Neural crest cell (in vitro differentiated cells): ENCODE results near the gene ATP9A. TPM values are rescaled to one million over a fixed set of nuclear protein-coding genes. Genes with fewer than 3 reads are reported as not detected.

ENCODE experiments used
- DNase-seq: peaks from one replicate; pipeline ENCODE4 v3.0.0; 2021; ENCODE audit warnings: low read depth, mixed read lengths, low spot score
- H3K27ac Mint-ChIP-seq: one replicate; pipeline ENCODE4 v1.8.0; 2021; ENCODE audit warnings: mild to moderate bottlenecking, mixed read lengths; ENCODE audit not compliant: unreplicated experiment
- H3K27me3 Mint-ChIP-seq: 2 replicates; pipeline ENCODE4 v1.8.0; 2021; ENCODE audit warnings: low read depth, mild to moderate bottlenecking, mixed read lengths
- H3K36me3 Mint-ChIP-seq: 2 replicates; pipeline ENCODE4 v1.8.0; 2021; ENCODE audit warnings: low read depth, mild to moderate bottlenecking, mixed read lengths
- H3K4me1 Mint-ChIP-seq: 2 replicates; pipeline ENCODE4 v1.8.0; 2021; ENCODE audit warnings: mixed read lengths
- H3K4me3 Mint-ChIP-seq: one replicate; pipeline ENCODE4 v1.8.0; 2021; ENCODE audit warnings: mild to moderate bottlenecking, mixed read lengths
- H3K9me3 Mint-ChIP-seq: 2 replicates; pipeline ENCODE4 v1.8.0; 2021; ENCODE audit warnings: mixed read lengths
- total RNA-seq: library from RNA; stranded (reverse); gene quantifications from 2 replicates; pipeline ENCODE4 v1.2.1, GENCODE V29; 2021
- TF ChIP-seq, protein P1 (sequence below): fragments of 200-600 bp; sonication (generic); conservative IDR thresholded peaks from 2 replicates; pipeline ENCODE4 v1.5.0; 2021; ENCODE audit warnings: antibody characterized with exemption, mild to moderate bottlenecking

ATP9A gene
- total RNA-seq, 1 donor from 2014 or later: 39.0 TPM

DNA sequence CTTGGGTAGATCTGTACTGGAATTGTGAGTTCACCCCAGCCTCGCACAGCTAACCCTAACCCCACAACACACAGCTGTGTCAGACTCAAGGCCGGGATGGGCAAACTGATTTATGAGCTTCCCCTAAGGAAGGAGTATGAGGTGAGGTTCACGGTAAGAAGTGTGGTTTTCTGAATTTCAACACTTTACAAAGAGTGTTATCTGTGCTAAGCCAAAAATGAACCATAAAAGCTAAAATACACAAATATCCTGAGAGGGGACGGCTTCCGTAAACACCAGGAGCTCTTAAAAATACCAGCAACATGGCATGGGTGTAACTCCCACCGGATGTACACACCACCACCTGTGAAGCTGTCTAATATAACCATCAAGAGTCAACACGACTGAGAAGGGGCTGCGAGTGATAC, 101.2 kb downstream of the ATP9A start:
- TF ChIP-seq, protein P1, sequence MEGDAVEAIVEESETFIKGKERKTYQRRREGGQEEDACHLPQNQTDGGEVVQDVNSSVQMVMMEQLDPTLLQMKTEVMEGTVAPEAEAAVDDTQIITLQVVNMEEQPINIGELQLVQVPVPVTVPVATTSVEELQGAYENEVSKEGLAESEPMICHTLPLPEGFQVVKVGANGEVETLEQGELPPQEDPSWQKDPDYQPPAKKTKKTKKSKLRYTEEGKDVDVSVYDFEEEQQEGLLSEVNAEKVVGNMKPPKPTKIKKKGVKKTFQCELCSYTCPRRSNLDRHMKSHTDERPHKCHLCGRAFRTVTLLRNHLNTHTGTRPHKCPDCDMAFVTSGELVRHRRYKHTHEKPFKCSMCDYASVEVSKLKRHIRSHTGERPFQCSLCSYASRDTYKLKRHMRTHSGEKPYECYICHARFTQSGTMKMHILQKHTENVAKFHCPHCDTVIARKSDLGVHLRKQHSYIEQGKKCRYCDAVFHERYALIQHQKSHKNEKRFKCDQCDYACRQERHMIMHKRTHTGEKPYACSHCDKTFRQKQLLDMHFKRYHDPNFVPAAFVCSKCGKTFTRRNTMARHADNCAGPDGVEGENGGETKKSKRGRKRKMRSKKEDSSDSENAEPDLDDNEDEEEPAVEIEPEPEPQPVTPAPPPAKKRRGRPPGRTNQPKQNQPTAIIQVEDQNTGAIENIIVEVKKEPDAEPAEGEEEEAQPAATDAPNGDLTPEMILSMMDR: no peak
- Mint-ChIP-seq H3K27me3 (no peaks in the 10 kb centered on the region), H3K27ac (no peak overlapping the region), H3K9me3 (no peaks in the 10 kb centered on the region), H3K36me3 (peaks cover 5% of the 10 kb centered on the region), H3K4me1 (no peaks in the 10 kb centered on the region), H3K4me3 (no peak overlapping the region)
- DNase-seq: no peak

DNA sequence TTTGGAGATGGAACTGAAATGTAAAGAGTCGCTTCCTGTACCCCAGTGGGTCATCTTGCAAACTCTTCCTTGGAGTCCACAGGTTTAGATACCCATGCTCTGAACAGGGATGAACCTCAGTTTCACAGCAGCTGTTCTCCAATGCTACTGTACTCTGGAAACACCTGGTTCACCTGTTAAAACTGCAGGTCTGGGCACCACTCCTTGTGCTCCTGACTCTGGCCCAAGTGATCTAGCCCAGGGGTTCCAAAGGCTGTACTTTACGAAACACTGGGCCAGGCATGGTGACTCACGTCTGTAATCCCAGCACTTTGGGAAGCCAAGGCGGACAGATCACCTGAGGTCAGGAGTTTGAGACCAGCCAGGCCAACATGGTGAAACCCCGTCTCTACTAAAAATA, 102.1 kb downstream of the ATP9A start:
- no peaks in the 10 kb centered on the region for H3K4me1 Mint-ChIP-seq
- H3K36me3 Mint-ChIP-seq: peaks cover 3% of the 10 kb centered on the region
- DNase-seq: no peak
- no peaks in the 10 kb centered on the region for H3K27me3 Mint-ChIP-seq
- no peaks in the 10 kb centered on the region for H3K9me3 Mint-ChIP-seq
- H3K27ac Mint-ChIP-seq: no peak overlapping the region
- TF ChIP-seq, protein P1: no peak
- H3K4me3 Mint-ChIP-seq: no peak overlapping the region

DNA sequence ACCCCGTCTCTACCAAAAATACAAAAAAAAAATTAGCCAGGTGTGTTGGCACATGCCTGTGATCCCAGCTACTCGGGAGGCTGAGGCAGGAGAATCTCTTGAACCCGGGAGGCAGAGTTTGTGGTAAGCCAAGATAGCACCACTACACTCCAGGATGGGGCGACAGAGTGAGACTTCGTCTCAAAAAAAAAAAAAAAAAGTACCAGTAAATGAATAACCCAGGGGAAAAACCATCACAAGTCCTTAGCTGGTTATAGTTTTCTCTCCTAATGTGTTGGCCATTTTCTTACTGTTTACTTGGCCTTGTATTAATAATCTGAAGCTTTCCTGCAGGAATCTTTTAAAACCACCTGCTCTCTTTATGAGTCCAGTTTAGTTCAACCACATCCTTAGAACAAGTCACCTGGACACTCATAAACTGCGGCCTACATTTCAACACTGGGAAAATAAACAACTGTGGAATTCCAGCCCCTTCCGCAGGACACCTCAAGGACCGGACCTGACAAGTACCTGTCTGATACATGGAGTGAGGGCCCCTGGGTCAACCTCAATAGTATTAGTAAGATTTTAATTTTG, 102.6 kb downstream of the ATP9A start:
- H3K4me3 Mint-ChIP-seq: no peak overlapping the region
- no peaks in the 10 kb centered on the region for H3K27me3 Mint-ChIP-seq
- H3K4me1 Mint-ChIP-seq: peaks cover 3% of the 10 kb centered on the region
- H3K27ac Mint-ChIP-seq: no peak overlapping the region
- TF ChIP-seq, protein P1: no peak
- DNase-seq: no peak
- no peaks in the 10 kb centered on the region for H3K9me3 Mint-ChIP-seq
- H3K36me3 Mint-ChIP-seq: peaks cover 2% of the 10 kb centered on the region

DNA sequence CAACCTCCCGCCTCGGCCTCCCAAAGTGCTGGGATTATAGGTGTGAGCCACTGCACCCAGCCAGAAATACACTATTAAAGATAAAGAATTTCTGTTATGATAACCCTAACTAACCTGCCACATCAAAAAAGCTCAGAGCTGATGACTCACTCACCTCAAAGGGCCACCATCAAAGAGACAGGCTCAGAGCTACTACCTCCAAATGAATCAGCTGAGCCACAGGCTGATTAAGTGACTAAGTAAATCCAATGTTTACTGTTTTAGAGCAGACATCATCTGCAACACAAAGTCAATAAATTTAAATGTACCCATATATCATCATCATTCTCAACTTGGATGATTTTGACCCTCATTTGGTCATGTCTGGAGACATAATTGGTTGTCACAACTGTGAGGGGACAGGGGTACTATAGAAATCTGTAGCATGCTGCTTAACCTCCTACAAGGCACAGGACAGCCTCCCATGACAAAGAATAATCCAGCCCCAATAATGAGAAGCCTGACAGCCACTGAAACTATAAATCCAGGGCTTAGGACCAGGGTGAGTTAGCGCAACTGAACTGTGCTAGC, 106.5 kb downstream of the ATP9A start:
- H3K4me1 Mint-ChIP-seq: peaks cover 6% of the 10 kb centered on the region
- peak overlapping the region; percentile 50 for H3K27ac Mint-ChIP-seq
- no peak overlapping the region for H3K4me3 Mint-ChIP-seq
- TF ChIP-seq, protein P1: no peak
- H3K36me3 Mint-ChIP-seq: peaks cover 4% of the 10 kb centered on the region
- DNase-seq: no peak
- no peaks in the 10 kb centered on the region for H3K27me3 Mint-ChIP-seq
- H3K9me3 Mint-ChIP-seq: no peaks in the 10 kb centered on the region

DNA sequence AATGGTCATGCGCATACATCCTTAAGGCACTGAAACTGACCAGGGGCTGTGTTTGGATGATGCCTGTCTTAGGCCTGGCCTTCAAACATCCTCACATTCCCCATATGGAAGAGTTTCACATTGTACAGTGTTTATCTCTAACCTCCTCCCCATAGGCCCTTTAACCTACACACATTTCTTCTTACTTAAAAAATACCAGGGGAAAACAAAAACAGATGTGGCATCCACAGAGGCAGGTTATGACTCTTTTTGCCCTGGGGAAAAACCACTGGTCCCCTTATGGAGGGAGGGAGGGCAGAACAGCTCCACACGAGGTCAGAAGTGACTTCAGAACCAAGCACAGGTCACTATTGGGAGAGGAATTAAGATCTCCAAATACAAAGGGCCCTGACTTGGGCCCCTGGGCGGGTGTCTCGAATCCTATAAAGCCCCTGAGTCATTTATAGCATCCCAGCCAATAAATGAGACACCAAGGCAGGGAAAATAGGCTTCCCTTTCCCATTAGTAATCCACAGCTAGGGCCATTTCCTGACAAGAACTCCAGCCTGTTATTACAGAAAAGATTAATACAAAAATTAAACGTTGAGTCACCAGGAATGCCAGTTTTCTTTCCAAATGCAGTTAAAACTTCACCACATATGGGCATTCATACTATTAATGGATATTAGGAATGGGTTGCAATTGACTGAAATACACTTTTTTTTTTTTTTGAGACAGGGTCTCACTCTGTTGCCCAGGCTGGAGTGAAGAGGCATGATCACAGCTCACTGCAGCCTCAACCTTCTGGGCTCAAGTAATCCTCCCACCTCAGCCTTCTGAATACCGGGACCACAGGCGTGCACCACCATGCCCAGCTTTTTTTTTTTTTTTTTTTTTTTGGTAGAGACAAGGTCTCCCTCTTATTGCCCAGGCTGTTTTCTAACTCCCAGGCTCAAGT, 107.2 kb downstream of the ATP9A start:
- no peaks in the 10 kb centered on the region for H3K27me3 Mint-ChIP-seq
- no peak for DNase-seq
- no peaks in the 10 kb centered on the region for H3K9me3 Mint-ChIP-seq
- no peak overlapping the region for H3K4me3 Mint-ChIP-seq
- H3K36me3 Mint-ChIP-seq: peaks cover 4% of the 10 kb centered on the region
- H3K4me1 Mint-ChIP-seq: peaks cover 6% of the 10 kb centered on the region
- no peak overlapping the region for H3K27ac Mint-ChIP-seq
- TF ChIP-seq, protein P1: no peak
